Adrenal gland (tissue), 12 donors: ENCODE data around the gene ALG13. TPM values are rescaled to one million over a fixed set of nuclear protein-coding genes. Genes with fewer than 3 reads are reported as not detected.

Experiments used
- DNase-seq, 7 donors: peaks; one replicate each; pipeline ENCODE4 v3.0.0-alpha.2; 2019 to 2020
- H3K27ac ChIP-seq, 5 donors: fragments of 200-600 bp; sonication (generic) in 4 of 5; 1 replicate in 3 of 5; 2 replicates in 2 of 5; pipeline versions ENCODE4 v1.5.1 to v1.8.0; 2016 to 2020; ENCODE audit warnings: mild to moderate bottlenecking in 1 of 5
- H3K27me3 ChIP-seq: fragments of 200-600 bp; 2 replicates; pipeline ENCODE4 v1.8.0; 2021
- H3K36me3 ChIP-seq, 2 donors: fragments of 200-600 bp; replicated peaks in 1 of 2; 1 replicate in 1 of 2; 2 replicates in 1 of 2; pipeline versions ENCODE4 v1.5.1 to v1.8.0; 2018 to 2022
- H3K4me1 ChIP-seq, 2 donors: fragments of 200-600 bp; replicated peaks in 1 of 2; 1 replicate in 1 of 2; 2 replicates in 1 of 2; pipeline versions ENCODE4 v1.5.1 to v1.8.0; 2018 to 2021
- H3K4me3 ChIP-seq, 4 donors: fragments of 200-600 bp; sonication (generic) in 3 of 4; one replicate each; pipeline ENCODE4 v1.5.1; 2016 to 2018
- H3K9me3 ChIP-seq, 3 donors: fragments of 200-600 bp; sonication (generic) in 1 of 3; replicated peaks in 1 of 3; 1 replicate in 2 of 3; 2 replicates in 1 of 3; pipeline versions ENCODE4 v1.5.1 to v1.8.0; 2016 to 2021
- CTCF ChIP-seq, 6 experiments: fragments of 450-650 bp in 4 of 6; fragments of 200-600 bp in 2 of 6; sonication (generic) in 1 of 6; IDR thresholded peaks; 1 replicate in 5 of 6; 2 replicates in 1 of 6; pipeline versions ENCODE4 v1.5.1 to v1.8.0; 2016 to 2021; ENCODE audit warnings: antibody characterized with exemption in 6 of 6, mild to moderate bottlenecking in 2 of 6, moderate library complexity in 1 of 6
- POLR2A ChIP-seq, 2 donors: fragments of 450-650 bp; IDR thresholded peaks; one replicate each; pipeline ENCODE4 v1.6.1; 2017; ENCODE audit warnings: antibody characterized with exemption in 2 of 2, mild to moderate bottlenecking in 2 of 2, moderate library complexity in 1 of 2
- WGBS, 4 donors: extraction: QIAGEN DNeasy Blood & Tissue Kit in 2 of 4; methylation state at CpG; one replicate each; pipeline versions ENCODE4 v1.1.5 to v1.1.7; 2013 to 2017; 5-methylcytosine and 5-hydroxymethylcytosine counted together
- intact Hi-C, 2 donors: fragments of 100-400 bp; cut with DNase I; formaldehyde crosslinking; loops; one replicate each; pipeline versions ENCODE4 v1.14.1 to v1.15.0; 2022 to 2023
- polyA plus RNA-seq, 3 donors: library from polyadenylated mRNA; stranded (reverse); fragments of 200-250 nt in 2 of 3; fragments of 350-450 nt in 1 of 3; fragmentation: Illumina TruSeq in 1 of 3; extraction: RNeasy Lipid Tissue Mini Kit (QIAGEN cat#74804) in 1 of 3; gene quantifications; one replicate each; pipeline ENCODE4 v1.2.3, GENCODE V29; 2013 to 2014
- total RNA-seq, 9 donors: library from RNA; depleted of rRNA in 4 of 9; stranded (reverse); fragments of >200 nt in 4 of 9; fragments of 120-200 nt in 1 of 9; fragmentation: NEBNext Ultra II Directional in 1 of 9; extraction: Animal tissue kit (Norgen Biotek cat#: 25700) in 1 of 9; gene quantifications; one replicate each; pipeline versions ENCODE4 v1.1.0 to v1.2.4, GENCODE V29; 2013 to 2023
- donor health status: healthy with polysubstance abuse.
- donor health status: Bipolar disorder and iron deficiency.
- donor health status: DM: yes; HTN: yes; CAD: no.
- donor health status: DM: no; HTN: no; CAD: no.
- donor health status: DM: no; HTN: no; CAD: no.
- donor health status: DM: yes; HTN: yes; CAD: no.

ALG13 gene
- total and polyA plus RNA-seq, 12 donors: 30.3 to 98.1 (median 52.8) TPM

GRCh38 chrX:111719426-111720210, 38.6 kb downstream of the ALG13 start:
- DNase-seq: no peak
- Histone ChIP-seq H3K9me3 (no peaks in the 10 kb centered on the region), H3K4me3 (no peak overlapping the region), H3K4me1 (no peaks in the 10 kb centered on the region), H3K27ac (no peak overlapping the region), H3K36me3 (no peaks in the 10 kb centered on the region), H3K27me3 (no peaks in the 10 kb centered on the region)
- intact Hi-C loops: no loop called here
- TF ChIP-seq CTCF (IDR thresholded peaks at IDR 0.05) (peak in 3 of 6 experiments; percentile 30 to 54 (median 31)), POLR2A (IDR thresholded peaks at IDR 0.05) (no peak)
- WGBS, 4 donors: 51 to 70% (median 63%) methylated on average over 5 of the region's 5 CpGs

GRCh38 chrX:111728096-111728495, 47.1 kb downstream of the ALG13 start:
- no peak for TF ChIP-seq CTCF (IDR thresholded peaks at IDR 0.05)
- TF ChIP-seq POLR2A (IDR thresholded peaks at IDR 0.05): no peak
- H3K4me1 ChIP-seq: no peaks in the 10 kb centered on the region
- no peaks in the 10 kb centered on the region for H3K27me3 ChIP-seq
- no peak overlapping the region for H3K27ac ChIP-seq
- no peak overlapping the region for H3K4me3 ChIP-seq
- H3K36me3 ChIP-seq: peaks cover 0 to 9% of the 10 kb centered on the region in 2 donors
- DNase-seq: no peak
- WGBS, 4 donors: 78 to 96% (median 86%) methylated on average over 2 of the region's 2 CpGs
- H3K9me3 ChIP-seq: no peaks in the 10 kb centered on the region
- intact Hi-C loops: no loop called here

GRCh38 chrX:111731351-111731750, 50.4 kb downstream of the ALG13 start:
- Histone ChIP-seq H3K27ac (no peak overlapping the region), H3K36me3 (peaks cover 0 to 9% of the 10 kb centered on the region in 2 donors), H3K4me1 (no peaks in the 10 kb centered on the region), H3K27me3 (no peaks in the 10 kb centered on the region), H3K4me3 (no peak overlapping the region), H3K9me3 (no peaks in the 10 kb centered on the region)
- no peak for TF ChIP-seq POLR2A (IDR thresholded peaks at IDR 0.05)
- no peak for TF ChIP-seq CTCF (IDR thresholded peaks at IDR 0.05)
- no peak for DNase-seq
- 71 to 96% (median 78%) methylated on average over 4 of the region's 4 CpGs for WGBS, 4 donors
- intact Hi-C loops: no loop called here

GRCh38 chrX:111736571-111736970, 55.6 kb downstream of the ALG13 start:
- 82 to 86% (median 85%) methylated on average over 3 of the region's 3 CpGs for WGBS, 4 donors
- TF ChIP-seq CTCF (IDR thresholded peaks at IDR 0.05) (no peak), POLR2A (IDR thresholded peaks at IDR 0.05) (no peak)
- intact Hi-C loops: no loop called here
- Histone ChIP-seq H3K36me3 (peaks cover 0 to 32% of the 10 kb centered on the region in 2 donors), H3K4me3 (no peak overlapping the region), H3K9me3 (no peaks in the 10 kb centered on the region), H3K27me3 (no peaks in the 10 kb centered on the region), H3K27ac (no peak overlapping the region), H3K4me1 (no peaks in the 10 kb centered on the region)
- no peak for DNase-seq
